22Rv1 (cell line): ENCODE data around the gene CPSF4L.

Source experiments
- CTCF ChIP-seq: fragments of 450-650 bp; IDR thresholded peaks from 2 replicates; pipeline ENCODE4 v1.5.1; 2017; ENCODE audit warnings: mild to moderate bottlenecking
- ZFX ChIP-seq: fragments of 450-650 bp; IDR thresholded peaks from 2 replicates; pipeline ENCODE4 v1.6.1; 2017; ENCODE audit warnings: antibody characterized with exemption, borderline replicate concordance

- TF ChIP-seq CTCF (no peak), ZFX (no peak)
These were observed at the start of gene CPSF4L for GRCh38 chr17:73261617-73261951.
